Lung (tissue), 12 donors: Measurements from ENCODE around the gene ABHD17C. TPM values are rescaled to one million over a fixed set of nuclear protein-coding genes. Genes with fewer than 3 reads are reported as not detected.
"Not testable (repeated sequence)": the region's sequence is repeated elsewhere in the genome, so short reads cannot be mapped to it uniquely, and the experiment has no call there.

Experiments
- ATAC-seq: fragments of 200-7000 bp; cut with Tn5 transposase; one replicate; pipeline ENCODE4 v1.9.1; 2020; ENCODE audit warnings: moderate number of reproducible peaks; ENCODE audit not compliant: insufficient read depth, low FRiP score
- DNase-seq, 3 donors: peaks; one replicate each; pipeline ENCODE4 v3.0.0-alpha.2; 2013 to 2017
- H3K27ac ChIP-seq, 2 donors: one replicate each; pipeline ENCODE4 v1.5.1; 2013; ENCODE audit warnings: mild to moderate bottlenecking in 2 of 2, moderate library complexity in 2 of 2, control low read depth in 1 of 2, inconsistent platforms in 1 of 2, low read depth in 1 of 2, low read length in 1 of 2
- H3K27me3 ChIP-seq, 3 donors: one replicate each; pipeline ENCODE4 v1.5.1; 2013; ENCODE audit warnings: low read length in 2 of 3; ENCODE audit not compliant: control insufficient read depth in 3 of 3, insufficient read depth in 3 of 3
- H3K36me3 ChIP-seq, 4 donors: one replicate each; pipeline ENCODE4 v1.5.1; 2013; ENCODE audit warnings: low read length in 4 of 4, mild to moderate bottlenecking in 1 of 4, moderate library complexity in 1 of 4; ENCODE audit not compliant: control insufficient read depth in 4 of 4, insufficient read depth in 4 of 4
- H3K4me1 ChIP-seq, 5 donors: one replicate each; pipeline ENCODE4 v1.5.1; 2013; ENCODE audit warnings: low read length in 5 of 5, mild to moderate bottlenecking in 2 of 5, moderate library complexity in 1 of 5; ENCODE audit not compliant: control insufficient read depth in 5 of 5, insufficient read depth in 5 of 5
- H3K4me3 ChIP-seq: one replicate; pipeline ENCODE4 v1.5.1; 2013; ENCODE audit warnings: mild to moderate bottlenecking, control low read depth, moderate library complexity
- H3K9ac ChIP-seq, 2 donors: one replicate each; pipeline ENCODE4 v1.5.1; 2013; ENCODE audit warnings: low read length in 2 of 2, control low read depth in 1 of 2; ENCODE audit not compliant: insufficient read depth in 1 of 2
- H3K9me3 ChIP-seq, 4 donors: one replicate each; pipeline ENCODE4 v1.5.1; 2013; ENCODE audit warnings: low read length in 3 of 4, mild to moderate bottlenecking in 1 of 4, moderate library complexity in 1 of 4; ENCODE audit not compliant: control insufficient read depth in 4 of 4, insufficient read depth in 3 of 4
- WGBS, 2 donors: extraction: QIAGEN DNeasy Blood & Tissue Kit; methylation state at CpG; one replicate each; pipeline ENCODE4 v1.1.7; 2013; 5-methylcytosine and 5-hydroxymethylcytosine counted together
- polyA plus RNA-seq, 2 donors: library from polyadenylated mRNA; stranded (reverse); fragments of 200-250 nt; gene quantifications; one replicate each; pipeline ENCODE4 v1.2.1, GENCODE V29; 2013
- total RNA-seq, 2 donors: library from RNA; depleted of rRNA in 1 of 2; stranded (reverse); fragments of >200 nt in 1 of 2; gene quantifications; one replicate each; pipeline ENCODE4 v1.2.1, GENCODE V29; 2014 to 2021
- TF ChIP-seq, protein P1 (sequence below): IDR thresholded peaks from 2 replicates; pipeline ENCODE4 v1.5.1; 2012; ENCODE audit warnings: mild to moderate bottlenecking; ENCODE audit errors: control extremely low read depth, extremely low read depth
- donor health status: control.
- donor health status: control.
- donor health status: Bipolar disorder and iron deficiency.
- donor health status: healthy.
- donor health status: DM: yes; HTN: yes; CAD: no.

ABHD17C gene
- total and polyA plus RNA-seq, 4 donors: 15.2 to 23.7 (median 22.0) TPM

DNA sequence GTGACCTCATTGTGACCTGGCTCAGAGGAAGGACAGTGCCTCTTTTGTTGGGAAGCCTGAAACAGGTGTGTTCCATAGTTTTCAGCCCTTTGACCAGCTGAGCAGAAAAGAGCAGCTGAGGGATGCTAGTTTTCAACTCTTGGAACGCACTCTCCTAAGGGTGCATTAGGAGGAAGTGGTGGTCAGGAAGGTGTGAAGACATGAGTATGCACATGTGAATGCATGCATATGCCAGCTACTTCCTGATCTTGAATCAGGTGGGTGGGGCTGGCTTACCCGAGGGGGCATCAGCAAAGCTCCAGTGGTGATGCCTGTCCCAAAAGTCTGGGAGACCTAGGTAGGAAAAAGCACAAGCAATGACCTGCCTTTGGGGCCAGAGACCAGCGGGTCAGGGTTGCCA is 60.8 kb downstream of the ABHD17C start:
- DNase-seq (no peak), ATAC-seq (no peak)
- 62 to 70% methylated on average over 3 of the region's 3 CpGs for WGBS, 2 donors
- Histone ChIP-seq H3K4me3 (no peak overlapping the region), H3K27me3 (no peaks in the 10 kb centered on the region), H3K27ac (no peak overlapping the region), H3K9me3 (no peaks in the 10 kb centered on the region), H3K9ac (no peak overlapping the region), H3K4me1 (peaks cover 0 to 7% (median 0%) of the 10 kb centered on the region in 5 donors), H3K36me3 (peaks cover 2 to 11% (median 6%) of the 10 kb centered on the region in 4 donors)
- TF ChIP-seq, protein P1, sequence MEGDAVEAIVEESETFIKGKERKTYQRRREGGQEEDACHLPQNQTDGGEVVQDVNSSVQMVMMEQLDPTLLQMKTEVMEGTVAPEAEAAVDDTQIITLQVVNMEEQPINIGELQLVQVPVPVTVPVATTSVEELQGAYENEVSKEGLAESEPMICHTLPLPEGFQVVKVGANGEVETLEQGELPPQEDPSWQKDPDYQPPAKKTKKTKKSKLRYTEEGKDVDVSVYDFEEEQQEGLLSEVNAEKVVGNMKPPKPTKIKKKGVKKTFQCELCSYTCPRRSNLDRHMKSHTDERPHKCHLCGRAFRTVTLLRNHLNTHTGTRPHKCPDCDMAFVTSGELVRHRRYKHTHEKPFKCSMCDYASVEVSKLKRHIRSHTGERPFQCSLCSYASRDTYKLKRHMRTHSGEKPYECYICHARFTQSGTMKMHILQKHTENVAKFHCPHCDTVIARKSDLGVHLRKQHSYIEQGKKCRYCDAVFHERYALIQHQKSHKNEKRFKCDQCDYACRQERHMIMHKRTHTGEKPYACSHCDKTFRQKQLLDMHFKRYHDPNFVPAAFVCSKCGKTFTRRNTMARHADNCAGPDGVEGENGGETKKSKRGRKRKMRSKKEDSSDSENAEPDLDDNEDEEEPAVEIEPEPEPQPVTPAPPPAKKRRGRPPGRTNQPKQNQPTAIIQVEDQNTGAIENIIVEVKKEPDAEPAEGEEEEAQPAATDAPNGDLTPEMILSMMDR: no peak

DNA sequence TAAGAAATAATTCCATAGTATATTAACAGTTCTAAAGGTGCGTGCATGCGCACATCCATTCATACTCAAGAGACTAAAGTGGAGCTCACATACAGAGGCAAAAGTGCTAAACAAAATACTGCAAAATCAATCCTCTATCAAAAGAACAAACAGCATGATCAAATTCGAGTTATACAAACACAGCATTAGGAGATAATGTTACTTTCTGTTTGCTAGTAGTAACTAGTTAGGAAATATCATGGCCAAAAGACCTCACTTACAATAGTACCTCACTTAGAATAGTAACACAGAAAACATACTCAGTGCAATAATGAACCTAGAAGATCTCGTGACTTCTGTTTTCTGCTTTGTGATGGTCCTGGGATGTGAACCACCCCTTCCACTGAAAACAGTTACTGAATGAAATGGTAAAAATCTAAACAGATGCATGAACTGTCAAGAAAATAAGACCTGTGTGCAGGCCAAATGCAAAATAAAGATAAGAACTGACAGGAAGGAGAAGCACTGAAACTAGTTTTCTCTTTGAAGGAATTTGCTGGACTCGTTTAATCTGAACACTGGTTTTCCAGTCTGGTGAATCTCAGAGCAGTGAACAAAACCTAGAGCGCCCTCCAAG is 63.1 kb downstream of the ABHD17C start:
- H3K27me3 ChIP-seq: no peaks in the 10 kb centered on the region
- DNase-seq (no peak), ATAC-seq (no peak)
- H3K36me3 ChIP-seq: peaks cover 2 to 10% (median 5%) of the 10 kb centered on the region in 4 donors
- no peak overlapping the region for H3K27ac ChIP-seq
- H3K9ac ChIP-seq: no peak overlapping the region
- TF ChIP-seq, protein P1: no peak
- H3K4me1 ChIP-seq: peaks cover 0 to 4% (median 0%) of the 10 kb centered on the region in 5 donors
- H3K4me3 ChIP-seq: no peak overlapping the region
- 61 to 66% methylated on average over 6 of the region's 6 CpGs for WGBS, 2 donors
- no peaks in the 10 kb centered on the region for H3K9me3 ChIP-seq

DNA sequence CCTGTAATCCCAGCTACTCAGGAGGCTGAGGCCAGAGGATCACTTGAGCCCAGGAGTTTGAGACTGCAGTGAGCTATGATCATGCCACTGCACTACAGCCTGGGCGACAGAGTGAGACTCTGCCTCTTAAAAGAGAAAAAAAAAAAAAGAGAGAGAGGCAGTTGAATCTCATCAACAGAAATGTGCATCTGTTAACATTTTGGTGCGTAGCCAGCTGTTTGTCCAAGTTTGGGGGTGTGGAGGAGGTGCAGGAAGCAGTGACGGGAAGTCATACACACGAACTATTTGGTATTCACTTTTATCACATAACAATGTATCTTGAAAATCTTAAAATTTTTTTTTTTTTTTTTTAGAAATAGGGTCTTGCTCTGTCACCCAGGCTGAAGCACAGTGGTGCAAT is 65.8 kb downstream of the ABHD17C start:
- no peak for ATAC-seq
- TF ChIP-seq, protein P1: no peak

DNA sequence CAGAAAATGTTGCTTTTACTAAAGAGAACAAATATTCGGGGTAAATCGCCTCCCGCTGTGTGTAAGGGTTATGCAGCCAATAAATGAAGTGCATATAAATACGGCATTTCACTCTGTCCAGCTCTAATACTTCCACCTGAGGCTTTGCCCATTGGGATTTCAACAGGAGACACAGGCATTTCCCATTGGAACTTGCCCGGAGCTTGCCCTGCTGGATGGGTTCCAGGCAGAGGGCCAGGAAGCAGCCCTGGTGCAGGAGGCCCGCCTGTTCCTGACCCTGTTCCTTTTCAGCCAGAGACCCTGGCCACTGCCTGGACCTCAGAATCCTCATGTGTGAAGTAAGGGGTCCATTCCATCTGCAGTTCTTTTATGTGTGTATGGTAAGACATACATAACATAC is 66.6 kb downstream of the ABHD17C start:
- Histone ChIP-seq H3K4me3 (no peak overlapping the region), H3K9me3 (no peaks in the 10 kb centered on the region), H3K36me3 (no peaks in the 10 kb centered on the region), H3K9ac (no peak overlapping the region), H3K27me3 (no peaks in the 10 kb centered on the region), H3K27ac (no peak overlapping the region), H3K4me1 (no peaks in the 10 kb centered on the region)
- TF ChIP-seq, protein P1: no peak
- ATAC-seq (no peak), DNase-seq (no peak)
- WGBS, 2 donors: 84 to 90% methylated on average over 6 of the region's 6 CpGs

More for the DNA sequence above, 65.8 kb downstream of the ABHD17C start:
- WGBS, 2 donors: 11 to 27% methylated on average over 4 of the region's 4 CpGs
- H3K27ac ChIP-seq: no peak overlapping the region
- H3K4me3 ChIP-seq: no peak overlapping the region
- peaks cover 0 to 3% (median 0%) of the 10 kb centered on the region in 5 donors for H3K4me1 ChIP-seq
- no peak overlapping the region for H3K9ac ChIP-seq
- no peaks in the 10 kb centered on the region for H3K9me3 ChIP-seq
- peak in 2 of 3 donors; percentile 44 to 57 for DNase-seq
- peaks cover 0 to 2% (median 1%) of the 10 kb centered on the region in 4 donors for H3K36me3 ChIP-seq
- H3K27me3 ChIP-seq: no peaks in the 10 kb centered on the region

DNA sequence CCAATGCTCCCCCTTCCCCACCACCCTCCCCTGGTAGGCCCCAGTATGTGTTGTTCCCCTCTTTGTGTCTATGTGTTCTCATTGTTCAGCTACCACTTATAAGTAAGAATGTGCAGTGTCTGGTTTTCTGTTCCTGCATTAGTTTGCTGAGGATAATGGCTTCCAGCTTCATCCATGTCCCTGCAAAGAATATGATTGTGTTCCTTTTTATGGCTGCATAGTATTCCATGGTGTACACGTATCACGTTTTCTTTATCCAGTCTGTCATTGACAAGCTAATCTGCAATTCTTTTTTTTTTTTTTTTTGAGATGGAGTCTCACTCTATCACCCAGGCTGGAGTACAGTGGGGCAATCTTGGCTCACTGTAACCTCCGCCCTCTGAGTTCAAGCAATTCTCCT is 68.1 kb downstream of the ABHD17C start:
- H3K36me3 ChIP-seq, H3K27ac ChIP-seq, H3K4me3 ChIP-seq, H3K4me1 ChIP-seq, H3K9me3 ChIP-seq, H3K9ac ChIP-seq, ATAC-seq, H3K27me3 ChIP-seq, DNase-seq: not testable (repeated sequence)
- WGBS, 2 donors: 97 to 99% methylated on average over 3 of the region's 3 CpGs
